HCT116 (cell line): ENCODE data around the gene ALDH1L2. TPM values are rescaled to one million over a fixed set of nuclear protein-coding genes. Genes with fewer than 3 reads are reported as not detected.

ENCODE experiments used
- ATAC-seq: fragments of 200-7000 bp; cut with Tn5 transposase; 2 replicates; pipeline ENCODE4 v1.9.1; 2020; ENCODE audit warnings: mild to moderate bottlenecking, moderate library complexity
- BruUV-seq: library from RNA; stranded (reverse); fragments of 400-500 nt; replicated peaks from 2 replicates; lab custom pipeline; 2021; lab: Mats Ljungman, UMichigan
- CTCF ChIA-PET: fragments of 300-600 bp; sonication (Branson Sonifier 250); formaldehyde crosslinking; loops from one replicate; lab custom pipeline; 2021; ENCODE audit warnings: antibody characterized with exemption; lab: Charles Lee
- POLR2A ChIA-PET: fragments of 300-600, 350-600 bp; sonication (Branson Sonifier 250); formaldehyde crosslinking; loops from one replicate; lab custom pipeline; 2021; ENCODE audit warnings: antibody characterized with exemption; lab: Charles Lee
- RAD21 ChIA-PET, 2 experiments: fragments of 300-600 bp; sonication (Branson Sonifier 250); formaldehyde crosslinking; loops; one replicate each; lab custom pipeline; 2023; ENCODE audit warnings: low total read pairs in 2 of 2; ENCODE audit not compliant: uncharacterized antibody in 2 of 2, unreplicated experiment in 2 of 2, low non-redundant PET in 1 of 2; lab: Charles Lee
- DNase-seq: peaks from one replicate; pipeline ENCODE4 v3.0.0-alpha.2; 2010; ENCODE audit warnings: low read depth, low spot score
- H2AFZ ChIP-seq: fragments of 200-600 bp; shearing (Covaris generic), sonication (generic); 2 replicates; pipeline ENCODE4 v1.6.1; 2017; ENCODE audit warnings: low read depth, mixed run types, mixed read lengths, antibody characterized with exemption, low read length; ENCODE audit not compliant: poor library complexity, severe bottlenecking
- H3K27ac ChIP-seq: 2 replicates; pipeline ENCODE4 v1.5.1; 2012; ENCODE audit warnings: low read depth, low read length
- H3K27me3 ChIP-seq: fragments of 200-600 bp; sonication (generic); 2 replicates; pipeline ENCODE4 v1.6.1; 2016; ENCODE audit warnings: mixed run types, low read length, mixed read lengths; ENCODE audit not compliant: insufficient read depth
- H3K36me3 ChIP-seq, 2 experiments: fragments of 200-500 bp in 1 of 2; fragments of 200-600 bp in 1 of 2; sonication (Bioruptor generic) in 1 of 2; sonication (generic) in 1 of 2; 2 replicates each; pipeline versions ENCODE4 v1.5.1 to v1.6.1; 2014 to 2016; ENCODE audit warnings: low read length in 2 of 2, inconsistent platforms in 1 of 2, mixed read lengths in 1 of 2, mixed run types in 1 of 2; ENCODE audit not compliant: insufficient read depth in 2 of 2, control insufficient read depth in 1 of 2
- H3K4me1 ChIP-seq, 2 experiments: fragments of 200-600 bp in 1 of 2; sonication (generic) in 1 of 2; 2 replicates each; pipeline versions ENCODE4 v1.5.1 to v1.6.1; 2012 to 2017; ENCODE audit warnings: low read length in 2 of 2, inconsistent platforms in 1 of 2, mild to moderate bottlenecking in 1 of 2, mixed read lengths in 1 of 2, mixed run types in 1 of 2, moderate library complexity in 1 of 2; ENCODE audit not compliant: insufficient read depth in 2 of 2, control insufficient read depth in 1 of 2
- H3K4me2 ChIP-seq: fragments of 200-600 bp; sonication (generic); 2 replicates; pipeline ENCODE4 v1.6.1; 2017; ENCODE audit warnings: mixed run types, low read length, mixed read lengths
- H3K4me3 ChIP-seq, 2 experiments: fragments of 200-600 bp in 1 of 2; sonication (generic) in 1 of 2; replicated peaks in 1 of 2; 2 replicates each; pipeline ENCODE4 v1.5.1; 2011 to 2016; ENCODE audit warnings: low read length in 2 of 2, control low read depth in 1 of 2, low read depth in 1 of 2, mild to moderate bottlenecking in 1 of 2, mixed read lengths in 1 of 2, mixed run types in 1 of 2
- H3K79me2 ChIP-seq: fragments of 200-600 bp; sonication (generic); 2 replicates; pipeline ENCODE4 v1.6.1; 2017; ENCODE audit warnings: mild to moderate bottlenecking, mixed run types, low read length, moderate library complexity, mixed read lengths; ENCODE audit not compliant: insufficient read depth
- H3K9ac ChIP-seq: fragments of 200-600 bp; sonication (generic); 2 replicates; pipeline ENCODE4 v1.6.1; 2016; ENCODE audit warnings: low read length, mixed read lengths
- H3K9me2 ChIP-seq: fragments of 200-600 bp; sonication (generic), shearing (Covaris generic); 2 replicates; pipeline ENCODE4 v1.6.1; 2017; ENCODE audit warnings: mixed run types, mild to moderate bottlenecking, moderate library complexity; ENCODE audit not compliant: insufficient read depth
- H3K9me3 ChIP-seq, 2 experiments: fragments of 200-500 bp in 1 of 2; fragments of 200-600 bp in 1 of 2; sonication (Bioruptor generic) in 1 of 2; sonication (generic) in 1 of 2; 2 replicates each; pipeline ENCODE4 v1.6.1; 2014 to 2017; ENCODE audit warnings: low read length in 2 of 2, mixed read lengths in 2 of 2, inconsistent platforms in 1 of 2, low read depth in 1 of 2, mild to moderate bottlenecking in 1 of 2, mixed run types in 1 of 2, moderate library complexity in 1 of 2; ENCODE audit not compliant: control insufficient read depth in 1 of 2, insufficient read depth in 1 of 2
- H4K20me1 ChIP-seq: fragments of 200-600 bp; sonication (generic), shearing (Covaris generic); 2 replicates; pipeline ENCODE4 v1.6.1; 2017; ENCODE audit warnings: mixed run types, mild to moderate bottlenecking, moderate library complexity; ENCODE audit not compliant: insufficient read depth
- EZH2 ChIP-seq: fragments of 200-600 bp; sonication (generic); IDR thresholded peaks from 2 replicates; pipeline ENCODE4 v1.6.1; 2017; ENCODE audit warnings: antibody characterized with exemption, mixed run types
- FOSL1 ChIP-seq: IDR thresholded peaks from 2 replicates; pipeline ENCODE4 v1.6.1; 2012; ENCODE audit warnings: low read depth
- JUND ChIP-seq: IDR thresholded peaks from 2 replicates; pipeline ENCODE4 v1.6.1; 2012
- POLR2AphosphoS5 ChIP-seq: IDR thresholded peaks from 2 replicates; pipeline ENCODE4 v1.6.1; 2011; ENCODE audit warnings: mild to moderate bottlenecking, low read depth, low read length, moderate library complexity
- SP1 ChIP-seq: IDR thresholded peaks from 2 replicates; pipeline ENCODE4 v1.6.1; 2012; ENCODE audit warnings: low read depth
- SRF ChIP-seq: IDR thresholded peaks from 2 replicates; pipeline ENCODE4 v1.6.1; 2012; ENCODE audit warnings: low read depth
- TCF7L2 ChIP-seq: IDR thresholded peaks from 2 replicates; pipeline ENCODE4 v1.7.0; 2011; ENCODE audit warnings: borderline replicate concordance, inconsistent platforms; ENCODE audit not compliant: insufficient read depth, insufficient read length; ENCODE audit errors: extremely low read depth
- YY1 ChIP-seq: IDR thresholded peaks from 2 replicates; pipeline ENCODE4 v1.6.1; 2011; ENCODE audit warnings: low read length, low read depth, moderate library complexity, mild to moderate bottlenecking; ENCODE audit not compliant: insufficient replicate concordance; ENCODE audit errors: extremely low read depth
- ZNF274 ChIP-seq: fragments of 200-500 bp; sonication (Bioruptor generic); IDR thresholded peaks from 2 replicates; pipeline ENCODE4 v1.6.1; 2014; ENCODE audit warnings: mild to moderate bottlenecking, low read depth, low read length, inconsistent platforms
- intact Hi-C: fragments of 100-400 bp; cut with micrococcal nuclease; formaldehyde crosslinking; loops from 2 replicates; pipeline ENCODE4 v1.10.0; 2022
- total RNA-seq: library from RNA; stranded (reverse); gene quantifications from one replicate; pipeline ENCODE4 v1.2.1, GENCODE V29; 2021; ENCODE audit not compliant: unreplicated experiment
- TF ChIP-seq, protein P1 (sequence below), 3 experiments: fragments of 200-600 bp in 1 of 3; sonication (generic) in 1 of 3; IDR thresholded peaks in 2 of 3; conservative IDR thresholded peaks in 1 of 3; 2 replicates each; pipeline ENCODE4 v1.5.1; 2012 to 2017; ENCODE audit warnings: low read depth in 2 of 3, low read length in 2 of 3, antibody characterized with exemption in 1 of 3, borderline replicate concordance in 1 of 3, control low read depth in 1 of 3, mild to moderate bottlenecking in 1 of 3, mixed read lengths in 1 of 3, mixed run types in 1 of 3, moderate library complexity in 1 of 3; ENCODE audit not compliant: insufficient read depth in 1 of 3

ALDH1L2 gene
- total RNA-seq, 1 experiment from 2014 or later = 1.5 TPM

GRCh38 chr12:105018776-105019175 lies 65.5 kb downstream of the ALDH1L2 start:
- TF ChIP-seq, protein P1, sequence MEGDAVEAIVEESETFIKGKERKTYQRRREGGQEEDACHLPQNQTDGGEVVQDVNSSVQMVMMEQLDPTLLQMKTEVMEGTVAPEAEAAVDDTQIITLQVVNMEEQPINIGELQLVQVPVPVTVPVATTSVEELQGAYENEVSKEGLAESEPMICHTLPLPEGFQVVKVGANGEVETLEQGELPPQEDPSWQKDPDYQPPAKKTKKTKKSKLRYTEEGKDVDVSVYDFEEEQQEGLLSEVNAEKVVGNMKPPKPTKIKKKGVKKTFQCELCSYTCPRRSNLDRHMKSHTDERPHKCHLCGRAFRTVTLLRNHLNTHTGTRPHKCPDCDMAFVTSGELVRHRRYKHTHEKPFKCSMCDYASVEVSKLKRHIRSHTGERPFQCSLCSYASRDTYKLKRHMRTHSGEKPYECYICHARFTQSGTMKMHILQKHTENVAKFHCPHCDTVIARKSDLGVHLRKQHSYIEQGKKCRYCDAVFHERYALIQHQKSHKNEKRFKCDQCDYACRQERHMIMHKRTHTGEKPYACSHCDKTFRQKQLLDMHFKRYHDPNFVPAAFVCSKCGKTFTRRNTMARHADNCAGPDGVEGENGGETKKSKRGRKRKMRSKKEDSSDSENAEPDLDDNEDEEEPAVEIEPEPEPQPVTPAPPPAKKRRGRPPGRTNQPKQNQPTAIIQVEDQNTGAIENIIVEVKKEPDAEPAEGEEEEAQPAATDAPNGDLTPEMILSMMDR (IDR thresholded peaks at IDR 0.05 in 2 of 3, conservative IDR thresholded peaks at IDR 0.05 in 1 of 3; ENCODE audit: borderline replicate concordance in 1 of 3, insufficient read depth in 1 of 3, low read depth in 2 of 3, low read length in 2 of 3) = no peak
- TF ChIP-seq ZNF274 (no peak), SRF (no peak), POLR2AphosphoS5 (no peak), FOSL1 (no peak), YY1 (no peak), SP1 (no peak), EZH2 (no peak), TCF7L2 (no peak), JUND (no peak)
- ChIA-PET RAD21 (no interaction called here), CTCF (no interaction called here), POLR2A (no interaction called here)
- Histone ChIP-seq H3K9ac (no peak overlapping the region), H3K4me3 (no peak overlapping the region), H3K27me3 (no peaks in the 10 kb centered on the region), H4K20me1 (no peaks in the 10 kb centered on the region), H3K9me3 (no peaks in the 10 kb centered on the region), H3K4me2 (no peak overlapping the region), H3K27ac (no peak overlapping the region), H2AFZ (no peak overlapping the region), H3K9me2 (no peaks in the 10 kb centered on the region), H3K36me3 (no peaks in the 10 kb centered on the region), H3K79me2 (0 out of 2 replicates have a peak, but pooled peaks cover 3% of the 10 kb centered on the region), H3K4me1 (peaks cover 0 to 3% of the 10 kb centered on the region in 2 experiments; a peak in 1 of 4 replicates)
- ATAC-seq = no peak
- intact Hi-C loops = no loop called here
- no peak for DNase-seq
- no TSS peak for BruUV-seq
